AG09309 (cell line): Measurements from ENCODE around the gene MT1B.

Source experiments
- DNase-seq: peaks from one replicate; pipeline ENCODE4 v3.0.0-alpha.2; 2010; ENCODE audit warnings: low read depth
- H3K4me3 ChIP-seq: 2 replicates; pipeline ENCODE4 v1.5.1; 2011; ENCODE audit warnings: mild to moderate bottlenecking, low read depth, low read length, moderate library complexity; ENCODE audit not compliant: control insufficient read depth
- TF ChIP-seq, protein P1 (sequence below): IDR thresholded peaks from 2 replicates; pipeline ENCODE4 v1.5.1; 2011; ENCODE audit warnings: mild to moderate bottlenecking, low read depth, low read length, inconsistent platforms; ENCODE audit not compliant: insufficient read depth, control insufficient read depth; ENCODE audit errors: missing control alignments

Gene MT1B

DNA sequence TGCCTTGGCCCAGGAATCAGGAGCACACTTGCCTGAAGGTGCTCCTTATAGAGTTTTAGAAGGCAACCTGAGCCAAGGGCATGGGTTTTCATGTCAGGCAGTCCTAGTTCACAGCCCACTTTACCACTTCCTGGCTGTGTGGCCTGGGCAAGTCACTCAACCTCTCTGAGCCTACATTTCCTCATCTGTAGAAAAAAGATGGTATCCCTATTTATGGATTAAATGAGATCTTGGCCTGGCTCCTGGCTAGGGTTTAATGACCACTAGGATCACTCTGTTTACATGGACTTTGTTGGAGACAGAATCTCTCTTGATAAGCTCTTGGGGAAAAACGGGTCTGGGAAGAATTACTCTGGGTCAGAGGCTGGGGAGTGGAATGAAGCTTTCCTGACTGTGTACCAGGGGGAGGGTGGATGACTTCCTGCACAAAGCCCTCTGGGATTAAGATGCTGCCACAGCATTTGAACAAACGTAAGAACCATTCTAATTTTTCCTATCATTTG, 41.0 kb upstream of the MT1B start:
- TF ChIP-seq, protein P1, sequence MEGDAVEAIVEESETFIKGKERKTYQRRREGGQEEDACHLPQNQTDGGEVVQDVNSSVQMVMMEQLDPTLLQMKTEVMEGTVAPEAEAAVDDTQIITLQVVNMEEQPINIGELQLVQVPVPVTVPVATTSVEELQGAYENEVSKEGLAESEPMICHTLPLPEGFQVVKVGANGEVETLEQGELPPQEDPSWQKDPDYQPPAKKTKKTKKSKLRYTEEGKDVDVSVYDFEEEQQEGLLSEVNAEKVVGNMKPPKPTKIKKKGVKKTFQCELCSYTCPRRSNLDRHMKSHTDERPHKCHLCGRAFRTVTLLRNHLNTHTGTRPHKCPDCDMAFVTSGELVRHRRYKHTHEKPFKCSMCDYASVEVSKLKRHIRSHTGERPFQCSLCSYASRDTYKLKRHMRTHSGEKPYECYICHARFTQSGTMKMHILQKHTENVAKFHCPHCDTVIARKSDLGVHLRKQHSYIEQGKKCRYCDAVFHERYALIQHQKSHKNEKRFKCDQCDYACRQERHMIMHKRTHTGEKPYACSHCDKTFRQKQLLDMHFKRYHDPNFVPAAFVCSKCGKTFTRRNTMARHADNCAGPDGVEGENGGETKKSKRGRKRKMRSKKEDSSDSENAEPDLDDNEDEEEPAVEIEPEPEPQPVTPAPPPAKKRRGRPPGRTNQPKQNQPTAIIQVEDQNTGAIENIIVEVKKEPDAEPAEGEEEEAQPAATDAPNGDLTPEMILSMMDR, result no peak
- DNase-seq, result peak; percentile 60
- H3K4me3 ChIP-seq, result peak overlapping the region; percentile 33; the same call in 1 of the 2 replicates

DNA sequence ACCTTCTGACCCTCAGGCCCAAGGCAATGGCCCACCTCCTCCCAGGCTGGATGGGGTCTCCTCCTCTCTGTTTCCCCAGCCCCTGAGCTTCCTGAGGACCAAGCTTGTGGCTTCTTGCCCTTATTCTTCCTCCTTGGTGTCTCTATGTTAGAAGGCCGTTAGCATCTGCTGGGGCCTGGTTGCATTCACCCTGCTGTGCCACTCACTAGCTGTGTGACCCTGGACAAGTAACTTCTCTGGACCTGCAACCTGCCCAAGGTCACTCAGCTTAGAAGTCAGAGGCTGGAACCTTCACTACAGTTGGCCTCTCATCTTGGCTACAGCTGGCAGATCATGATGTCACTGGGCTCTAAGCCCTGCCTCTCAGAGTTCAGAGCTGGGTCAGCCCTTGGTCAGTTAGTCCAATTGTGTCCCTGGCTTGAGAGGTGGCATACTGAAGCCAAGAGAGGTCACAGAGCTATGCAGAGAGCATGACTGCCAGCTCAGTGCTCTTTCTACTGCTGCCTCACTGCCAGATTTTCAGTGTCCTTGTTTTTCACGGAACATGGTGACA, 40.3 kb upstream of the MT1B start:
- TF ChIP-seq, protein P1, result no peak
- no peak overlapping the region for H3K4me3 ChIP-seq
- no peak for DNase-seq

DNA sequence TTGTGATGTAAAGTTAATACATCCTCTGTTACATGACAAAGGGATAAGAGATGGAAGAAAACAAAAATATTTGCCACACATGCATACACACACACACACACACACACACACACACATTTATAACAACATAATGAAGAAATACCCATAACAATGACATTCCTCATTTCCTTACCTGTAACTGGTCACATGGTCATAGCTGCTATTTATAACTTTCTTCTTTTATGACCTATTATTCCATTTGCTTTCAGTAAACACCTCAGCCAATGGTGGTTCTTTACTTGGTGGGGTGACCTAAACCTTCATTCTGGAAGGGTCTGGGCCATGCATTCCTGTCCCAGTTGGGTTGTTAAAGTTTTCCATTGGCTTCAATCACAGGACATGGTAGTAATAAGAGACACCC, 38.0 kb upstream of the MT1B start:
- DNase-seq, result no peak
- TF ChIP-seq, protein P1, result no peak

DNA sequence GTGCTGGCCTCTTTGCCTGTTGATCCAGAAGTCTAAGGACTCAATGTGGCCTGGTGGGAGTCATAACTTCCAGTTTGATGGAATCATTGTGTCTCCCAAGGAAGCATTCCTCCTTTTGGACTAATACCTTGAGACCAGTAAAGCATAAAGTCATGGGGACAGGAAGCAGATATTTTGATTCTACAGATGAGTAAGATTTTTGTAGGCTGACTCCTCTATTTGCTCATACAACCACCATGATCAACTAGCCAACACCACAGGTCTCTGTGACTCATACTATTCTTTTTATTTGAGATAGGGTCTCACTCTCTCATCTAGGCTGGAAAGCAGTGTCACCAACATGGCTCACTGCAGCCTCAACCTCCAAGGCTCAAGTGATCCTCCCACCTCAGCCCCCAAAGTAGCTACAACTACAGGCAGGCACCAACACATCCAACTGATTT, 37.1 kb upstream of the MT1B start:
- TF ChIP-seq, protein P1, result no peak
- H3K4me3 ChIP-seq, result no peak overlapping the region
- DNase-seq, result no peak

More for the DNA sequence above, 38.0 kb upstream of the MT1B start:
- H3K4me3 ChIP-seq, result no peak overlapping the region

DNA sequence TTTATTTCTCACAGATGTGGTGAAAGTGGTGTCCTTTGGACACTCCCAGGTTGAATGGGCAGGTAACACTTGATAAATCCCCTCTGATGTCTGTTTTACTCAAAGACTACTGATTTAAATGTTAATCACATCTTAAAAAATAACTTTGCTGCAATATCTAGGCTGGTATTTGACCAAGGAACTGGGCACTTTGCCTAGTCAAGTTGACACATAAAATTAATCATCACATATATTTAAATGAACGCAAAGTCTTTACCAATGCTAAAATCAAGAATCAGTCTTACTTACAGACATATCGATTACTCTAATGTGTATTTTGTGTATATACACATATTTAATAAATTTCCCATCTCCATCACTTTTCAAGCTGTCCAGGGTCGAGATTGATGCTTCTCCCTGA, 36.3 kb upstream of the MT1B start:
- H3K4me3 ChIP-seq, result no peak overlapping the region
- TF ChIP-seq, protein P1, result no peak
- DNase-seq, result no peak

DNA sequence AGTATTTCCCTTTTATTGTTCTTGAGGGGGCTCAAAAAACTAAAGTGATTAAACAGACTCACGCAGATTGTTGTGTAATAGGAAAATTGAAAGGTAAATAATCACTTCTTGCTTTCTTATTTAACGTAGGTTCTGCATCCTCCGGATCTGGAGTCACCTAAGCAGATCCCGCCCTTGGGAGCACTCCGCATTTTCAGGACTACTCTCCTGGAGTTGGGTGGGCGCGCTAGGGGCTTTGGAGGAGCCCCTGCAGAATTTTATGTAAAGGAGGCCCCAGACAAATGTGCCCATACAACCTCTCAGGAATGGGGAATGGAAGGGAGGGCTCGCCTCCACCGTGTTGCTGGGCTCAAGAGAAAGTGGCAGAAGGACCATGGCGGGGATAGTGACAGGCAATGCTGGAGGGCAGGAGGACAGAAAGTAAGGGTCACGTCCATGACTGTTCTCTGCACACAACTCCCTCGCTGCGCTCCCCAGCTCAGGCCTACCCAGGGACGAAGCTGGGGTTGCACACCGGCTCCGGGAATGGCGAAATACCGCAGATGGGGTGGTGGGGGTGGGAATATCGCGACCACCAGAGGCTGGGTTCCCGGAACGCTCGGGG, 35.0 kb upstream of the MT1B start:
- no peak for DNase-seq
- H3K4me3 ChIP-seq, result peak overlapping the region; percentile 16
- TF ChIP-seq, protein P1, result no peak
